Smooth muscle cell (in vitro differentiated cells): ENCODE results near the gene PDZK1IP1. TPM values are rescaled to one million over a fixed set of nuclear protein-coding genes. Genes with fewer than 3 reads are reported as not detected.

Experiments
- DNase-seq: peaks from one replicate; lab custom pipeline; 2025; ENCODE audit not compliant: unreplicated experiment; lab: John Stamatoyannopoulos, UW
- H2AFZ ChIP-seq: fragments of 200-600 bp; sonication (generic); 2 replicates; pipeline ENCODE4 v1.6.0; 2016; ENCODE audit warnings: antibody characterized with exemption, low read depth, mild to moderate bottlenecking
- H3F3A ChIP-seq: fragments of 200-600 bp; sonication (generic); 2 replicates; pipeline ENCODE4 v1.6.0; 2017; ENCODE audit warnings: antibody characterized with exemption, low read depth
- H3K27ac ChIP-seq: fragments of 200-600 bp; sonication (generic); 2 replicates; pipeline ENCODE4 v1.5.1; 2016; ENCODE audit warnings: low read depth, mild to moderate bottlenecking
- H3K27me3 ChIP-seq: fragments of 200-600 bp; sonication (generic); 2 replicates; pipeline ENCODE4 v1.6.1; 2016; ENCODE audit warnings: low read depth, mild to moderate bottlenecking
- H3K36me3 ChIP-seq: fragments of 200-600 bp; sonication (generic); 2 replicates; pipeline ENCODE4 v1.5.1; 2016; ENCODE audit warnings: low read depth
- H3K4me1 ChIP-seq: fragments of 200-600 bp; sonication (generic); 2 replicates; pipeline ENCODE4 v1.5.1; 2016; ENCODE audit warnings: low read depth
- H3K4me2 ChIP-seq: fragments of 200-600 bp; sonication (generic); 2 replicates; pipeline ENCODE4 v1.6.0; 2016; ENCODE audit warnings: mild to moderate bottlenecking
- H3K4me3 ChIP-seq: fragments of 200-600 bp; sonication (generic); 2 replicates; pipeline ENCODE4 v1.5.1; 2016; ENCODE audit warnings: mild to moderate bottlenecking
- H3K79me2 ChIP-seq: fragments of 200-600 bp; sonication (generic); 2 replicates; pipeline ENCODE4 v1.6.0; 2016; ENCODE audit warnings: low read depth, mild to moderate bottlenecking
- H3K9ac ChIP-seq: fragments of 200-600 bp; sonication (generic); 2 replicates; pipeline ENCODE4 v1.6.0; 2016; ENCODE audit warnings: low read depth
- H3K9me3 ChIP-seq: fragments of 200-600 bp; sonication (generic); replicated peaks from 2 replicates; pipeline ENCODE4 v1.5.1; 2016; ENCODE audit warnings: low read depth
- H4K20me1 ChIP-seq: fragments of 200-600 bp; sonication (generic); 2 replicates; pipeline ENCODE4 v1.6.0; 2016; ENCODE audit warnings: low read depth
- WGBS: methylation state at CpG from one replicate; pipeline ENCODE4 v1.1.7; 2016; ENCODE audit warnings: low lambda C conversion rate; 5-methylcytosine and 5-hydroxymethylcytosine counted together
- polyA plus RNA-seq: library from polyadenylated mRNA; unstranded; fragments of >200 nt; fragmentation: Nextera tagmentation; extraction: Ambion mirVana; gene quantifications from 2 replicates; pipeline ENCODE4 v1.2.1, GENCODE V29; 2016
- total RNA-seq: library from RNA; depleted of rRNA; stranded (reverse); fragments of >200 nt; gene quantifications from 2 replicates; pipeline ENCODE4 v1.2.3, GENCODE V29; 2014
- TF ChIP-seq, protein P1 (sequence below): fragments of 200-600 bp; sonication (generic); IDR thresholded peaks from 2 replicates; pipeline ENCODE4 v1.5.1; 2017; ENCODE audit warnings: borderline replicate concordance, mild to moderate bottlenecking, antibody characterized with exemption; ENCODE audit not compliant: insufficient read depth, poor library complexity, severe bottlenecking

Gene PDZK1IP1
- total and polyA plus RNA-seq, 2 experiments from 2014 or later, result not detected

- Histone ChIP-seq H3K27ac (no peak overlapping the region), H3K79me2 (no peaks in the 10 kb centered on the region), H3K4me2 (no peak overlapping the region), H2AFZ (no peak overlapping the region), H3F3A (no peaks in the 10 kb centered on the region), H3K4me3 (no peak overlapping the region), H3K27me3 (peaks cover 14% of the 10 kb centered on the region), H3K4me1 (no peaks in the 10 kb centered on the region), H3K9me3 (no peaks in the 10 kb centered on the region), H3K36me3 (no peaks in the 10 kb centered on the region), H3K9ac (no peak overlapping the region), H4K20me1 (no peaks in the 10 kb centered on the region)
- TF ChIP-seq, protein P1, sequence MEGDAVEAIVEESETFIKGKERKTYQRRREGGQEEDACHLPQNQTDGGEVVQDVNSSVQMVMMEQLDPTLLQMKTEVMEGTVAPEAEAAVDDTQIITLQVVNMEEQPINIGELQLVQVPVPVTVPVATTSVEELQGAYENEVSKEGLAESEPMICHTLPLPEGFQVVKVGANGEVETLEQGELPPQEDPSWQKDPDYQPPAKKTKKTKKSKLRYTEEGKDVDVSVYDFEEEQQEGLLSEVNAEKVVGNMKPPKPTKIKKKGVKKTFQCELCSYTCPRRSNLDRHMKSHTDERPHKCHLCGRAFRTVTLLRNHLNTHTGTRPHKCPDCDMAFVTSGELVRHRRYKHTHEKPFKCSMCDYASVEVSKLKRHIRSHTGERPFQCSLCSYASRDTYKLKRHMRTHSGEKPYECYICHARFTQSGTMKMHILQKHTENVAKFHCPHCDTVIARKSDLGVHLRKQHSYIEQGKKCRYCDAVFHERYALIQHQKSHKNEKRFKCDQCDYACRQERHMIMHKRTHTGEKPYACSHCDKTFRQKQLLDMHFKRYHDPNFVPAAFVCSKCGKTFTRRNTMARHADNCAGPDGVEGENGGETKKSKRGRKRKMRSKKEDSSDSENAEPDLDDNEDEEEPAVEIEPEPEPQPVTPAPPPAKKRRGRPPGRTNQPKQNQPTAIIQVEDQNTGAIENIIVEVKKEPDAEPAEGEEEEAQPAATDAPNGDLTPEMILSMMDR, result no peak
- DNase-seq, result no peak
- 90% methylated on average over 5 of the region's 5 CpGs for WGBS
Observed at GRCh38 chr1:47190509-47190855, 646 bp upstream of the PDZK1IP1 start.

GRCh38 chr1:47188791-47189785, 748 bp downstream of the PDZK1IP1 start:
- no peaks in the 10 kb centered on the region for H3K79me2 ChIP-seq
- peaks cover 4% of the 10 kb centered on the region for H3K27me3 ChIP-seq
- H3K4me2 ChIP-seq, result no peak overlapping the region
- H3F3A ChIP-seq, result no peaks in the 10 kb centered on the region
- no peak overlapping the region for H3K9ac ChIP-seq
- no peaks in the 10 kb centered on the region for H3K4me1 ChIP-seq
- no peaks in the 10 kb centered on the region for H3K36me3 ChIP-seq
- H4K20me1 ChIP-seq, result no peaks in the 10 kb centered on the region
- H2AFZ ChIP-seq, result no peak overlapping the region
- no peak for DNase-seq
- H3K27ac ChIP-seq, result no peak overlapping the region
- WGBS, result 85% methylated on average over 7 of the region's 7 CpGs
- no peaks in the 10 kb centered on the region for H3K9me3 ChIP-seq
- TF ChIP-seq, protein P1, result no peak
- no peak overlapping the region for H3K4me3 ChIP-seq

- H3K79me2 ChIP-seq, result no peaks in the 10 kb centered on the region
- DNase-seq, result no peak
- H2AFZ ChIP-seq, result no peak overlapping the region
- peaks cover 1% of the 10 kb centered on the region for H3K27me3 ChIP-seq
- TF ChIP-seq, protein P1, result no peak
- no peak overlapping the region for H3K9ac ChIP-seq
- H3K4me3 ChIP-seq, result no peak overlapping the region
- no peaks in the 10 kb centered on the region for H4K20me1 ChIP-seq
- H3K4me2 ChIP-seq, result no peak overlapping the region
- H3K4me1 ChIP-seq, result no peaks in the 10 kb centered on the region
- H3K9me3 ChIP-seq, result no peaks in the 10 kb centered on the region
- no peak overlapping the region for H3K27ac ChIP-seq
- 77% methylated on average over 2 of the region's 2 CpGs for WGBS
- no peaks in the 10 kb centered on the region for H3F3A ChIP-seq
- H3K36me3 ChIP-seq, result no peaks in the 10 kb centered on the region
Observed at GRCh38 chr1:47187926-47188250, 1.9 kb downstream of the PDZK1IP1 start.
